GM12873 (cell line): ENCODE results near the gene USP17L15.
"Not testable (repeated sequence)": the region's sequence is repeated elsewhere in the genome, so short reads cannot be mapped to it uniquely, and the experiment has no call there.

Experiments used
- TF ChIP-seq, protein P1 (sequence below): IDR thresholded peaks from 2 replicates; pipeline ENCODE4 v1.5.1; 2012; ENCODE audit warnings: low read depth, mild to moderate bottlenecking, moderate library complexity, low read length, control low read depth; ENCODE audit not compliant: insufficient read depth; ENCODE audit errors: missing control alignments

USP17L15 gene, protein sequence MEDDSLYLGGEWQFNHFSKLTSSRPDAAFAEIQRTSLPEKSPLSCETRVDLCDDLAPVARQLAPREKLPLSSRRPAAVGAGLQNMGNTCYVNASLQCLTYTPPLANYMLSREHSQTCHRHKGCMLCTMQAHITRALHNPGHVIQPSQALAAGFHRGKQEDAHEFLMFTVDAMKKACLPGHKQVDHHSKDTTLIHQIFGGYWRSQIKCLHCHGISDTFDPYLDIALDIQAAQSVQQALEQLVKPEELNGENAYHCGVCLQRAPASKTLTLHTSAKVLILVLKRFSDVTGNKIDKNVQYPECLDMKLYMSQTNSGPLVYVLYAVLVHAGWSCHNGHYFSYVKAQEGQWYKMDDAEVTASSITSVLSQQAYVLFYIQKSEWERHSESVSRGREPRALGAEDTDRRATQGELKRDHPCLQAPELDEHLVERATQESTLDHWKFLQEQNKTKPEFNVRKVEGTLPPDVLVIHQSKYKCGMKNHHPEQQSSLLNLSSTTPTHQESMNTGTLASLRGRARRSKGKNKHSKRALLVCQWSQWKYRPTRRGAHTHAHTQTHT

DNA sequence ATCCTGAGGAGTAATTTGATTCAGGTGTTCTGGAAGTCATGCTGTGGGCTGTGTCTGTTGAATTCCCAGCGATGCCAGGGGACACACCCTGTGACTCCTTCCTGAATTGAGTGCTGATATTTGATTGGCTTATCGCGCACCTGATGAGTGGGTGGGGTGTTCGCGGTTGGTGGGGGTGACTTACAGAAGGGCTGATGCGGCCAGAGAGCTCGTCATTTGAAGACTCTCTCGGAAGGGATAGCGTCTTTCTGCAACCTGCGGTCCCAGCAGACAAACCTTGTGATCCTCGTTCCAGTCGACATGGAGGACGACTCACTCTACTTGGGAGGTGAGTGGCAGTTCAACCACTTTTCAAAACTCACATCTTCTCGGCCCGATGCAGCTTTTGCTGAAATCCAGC lies at the start of gene USP17L15:
Gene USP17L15, plus strand, starts transcription at position 301 of the 400 bp plus-strand sequence. Its CDS starts 0 bp downstream, at position 301.
- TF ChIP-seq, protein P1, sequence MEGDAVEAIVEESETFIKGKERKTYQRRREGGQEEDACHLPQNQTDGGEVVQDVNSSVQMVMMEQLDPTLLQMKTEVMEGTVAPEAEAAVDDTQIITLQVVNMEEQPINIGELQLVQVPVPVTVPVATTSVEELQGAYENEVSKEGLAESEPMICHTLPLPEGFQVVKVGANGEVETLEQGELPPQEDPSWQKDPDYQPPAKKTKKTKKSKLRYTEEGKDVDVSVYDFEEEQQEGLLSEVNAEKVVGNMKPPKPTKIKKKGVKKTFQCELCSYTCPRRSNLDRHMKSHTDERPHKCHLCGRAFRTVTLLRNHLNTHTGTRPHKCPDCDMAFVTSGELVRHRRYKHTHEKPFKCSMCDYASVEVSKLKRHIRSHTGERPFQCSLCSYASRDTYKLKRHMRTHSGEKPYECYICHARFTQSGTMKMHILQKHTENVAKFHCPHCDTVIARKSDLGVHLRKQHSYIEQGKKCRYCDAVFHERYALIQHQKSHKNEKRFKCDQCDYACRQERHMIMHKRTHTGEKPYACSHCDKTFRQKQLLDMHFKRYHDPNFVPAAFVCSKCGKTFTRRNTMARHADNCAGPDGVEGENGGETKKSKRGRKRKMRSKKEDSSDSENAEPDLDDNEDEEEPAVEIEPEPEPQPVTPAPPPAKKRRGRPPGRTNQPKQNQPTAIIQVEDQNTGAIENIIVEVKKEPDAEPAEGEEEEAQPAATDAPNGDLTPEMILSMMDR, result not testable (repeated sequence)

DNA sequence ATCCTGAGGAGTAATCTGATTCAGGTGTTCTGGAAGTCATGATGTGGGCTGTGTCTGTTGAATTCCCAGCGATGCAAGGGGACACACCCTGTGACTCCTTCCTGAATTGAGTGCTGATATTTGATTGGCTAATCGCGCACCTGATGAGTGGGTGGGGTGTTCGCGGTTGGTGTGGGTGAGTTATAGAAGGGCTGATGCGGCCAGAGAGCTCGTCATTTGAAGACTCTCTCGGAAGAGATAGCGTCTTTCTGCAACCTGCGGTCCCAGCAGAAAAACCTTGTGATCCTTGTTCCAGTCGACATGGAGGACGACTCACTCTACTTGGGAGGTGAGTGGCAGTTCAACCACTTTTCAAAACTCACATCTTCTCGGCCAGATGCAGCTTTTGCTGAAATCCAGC lies 23.8 kb upstream of the USP17L15 start, which contains the start of gene USP17L10:
Gene USP17L10, plus strand, starts transcription at position 301 of the 400 bp plus-strand sequence. Its CDS starts 0 bp downstream, at position 301.
- TF ChIP-seq, protein P1, result not testable (repeated sequence)

DNA sequence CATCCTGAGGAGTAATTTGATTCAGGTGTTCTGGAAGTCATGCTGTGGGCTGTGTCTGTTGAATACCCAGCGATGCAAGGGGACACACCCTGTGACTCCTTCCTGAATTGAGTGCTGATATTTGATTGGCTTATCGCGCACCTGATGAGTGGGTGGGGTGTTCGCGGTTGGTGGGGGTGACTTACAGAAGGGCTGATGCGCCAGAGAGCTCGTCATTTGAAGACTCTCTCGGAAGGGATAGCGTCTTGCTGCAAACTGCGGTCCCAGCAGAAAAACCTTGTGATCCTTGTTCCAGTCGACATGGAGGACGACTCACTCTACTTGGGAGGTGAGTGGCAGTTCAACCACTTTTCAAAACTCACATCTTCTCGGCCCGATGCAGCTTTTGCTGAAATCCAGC lies 19.1 kb upstream of the USP17L15 start, which contains the start of gene USP17L11:
Gene USP17L11, plus strand, starts transcription at position 301 of the 400 bp plus-strand sequence. Its CDS starts 0 bp downstream, at position 301.
- TF ChIP-seq, protein P1, result not testable (repeated sequence)

DNA sequence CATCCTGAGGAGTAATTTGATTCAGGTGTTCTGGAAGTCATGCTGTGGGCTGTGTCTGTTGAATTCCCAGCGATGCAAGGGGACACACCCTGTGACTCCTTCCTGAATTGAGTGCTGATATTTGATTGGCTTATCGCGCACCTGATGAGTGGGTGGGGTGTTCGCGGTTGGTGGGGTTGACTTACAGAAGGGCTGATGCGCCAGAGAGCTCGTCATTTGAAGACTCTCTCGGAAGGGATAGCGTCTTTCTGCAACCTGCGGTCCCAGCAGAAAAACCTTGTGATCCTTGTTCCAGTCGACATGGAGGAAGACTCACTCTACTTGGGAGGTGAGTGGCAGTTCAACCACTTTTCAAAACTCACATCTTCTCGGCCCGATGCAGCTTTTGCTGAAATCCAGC lies 14.3 kb upstream of the USP17L15 start, which contains the start of gene USP17L12:
Gene USP17L12, plus strand, starts transcription at position 301 of the 400 bp plus-strand sequence. Its CDS starts 0 bp downstream, at position 301.
- TF ChIP-seq, protein P1, result not testable (repeated sequence)

DNA sequence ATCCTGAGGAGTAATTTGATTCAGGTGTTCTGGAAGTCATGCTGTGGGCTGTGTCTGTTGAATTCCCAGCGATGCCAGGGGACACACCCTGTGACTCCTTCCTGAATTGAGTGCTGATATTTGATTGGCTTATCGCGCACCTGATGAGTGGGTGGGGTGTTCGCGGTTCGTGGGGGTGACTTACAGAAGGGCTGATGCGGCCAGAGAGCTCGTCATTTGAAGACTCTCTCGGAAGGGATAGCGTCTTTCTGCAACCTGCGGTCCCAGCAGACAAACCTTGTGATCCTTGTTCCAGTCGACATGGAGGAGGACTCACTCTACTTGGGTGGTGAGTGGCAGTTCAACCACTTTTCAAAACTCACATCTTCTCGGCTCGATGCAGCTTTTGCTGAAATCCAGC lies 9.6 kb upstream of the USP17L15 start, which contains the start of gene USP17L13:
Gene USP17L13, plus strand, starts transcription at position 301 of the 400 bp plus-strand sequence. Its CDS starts 0 bp downstream, at position 301.
- TF ChIP-seq, protein P1, result not testable (repeated sequence)

DNA sequence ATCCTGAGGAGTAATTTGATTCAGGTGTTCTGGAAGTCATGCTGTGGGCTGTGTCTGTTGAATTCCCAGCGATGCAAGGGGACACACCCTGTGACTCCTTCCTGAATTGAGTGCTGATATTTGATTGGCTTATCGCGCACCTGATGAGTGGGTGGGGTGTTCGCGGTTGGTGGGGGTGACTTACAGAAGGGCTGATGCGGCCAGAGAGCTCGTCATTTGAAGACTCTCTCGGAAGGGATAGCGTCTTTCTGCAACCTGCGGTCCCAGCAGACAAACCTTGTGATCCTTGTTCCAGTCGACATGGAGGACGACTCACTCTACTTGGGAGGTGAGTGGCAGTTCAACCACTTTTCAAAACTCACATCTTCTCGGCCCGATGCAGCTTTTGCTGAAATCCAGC lies 9.4 kb downstream of the USP17L15 start, which contains the start of gene USP17L17:
Gene USP17L17, plus strand, starts transcription at position 301 of the 400 bp plus-strand sequence. Its CDS starts 0 bp downstream, at position 301.
- TF ChIP-seq, protein P1, result not testable (repeated sequence)

DNA sequence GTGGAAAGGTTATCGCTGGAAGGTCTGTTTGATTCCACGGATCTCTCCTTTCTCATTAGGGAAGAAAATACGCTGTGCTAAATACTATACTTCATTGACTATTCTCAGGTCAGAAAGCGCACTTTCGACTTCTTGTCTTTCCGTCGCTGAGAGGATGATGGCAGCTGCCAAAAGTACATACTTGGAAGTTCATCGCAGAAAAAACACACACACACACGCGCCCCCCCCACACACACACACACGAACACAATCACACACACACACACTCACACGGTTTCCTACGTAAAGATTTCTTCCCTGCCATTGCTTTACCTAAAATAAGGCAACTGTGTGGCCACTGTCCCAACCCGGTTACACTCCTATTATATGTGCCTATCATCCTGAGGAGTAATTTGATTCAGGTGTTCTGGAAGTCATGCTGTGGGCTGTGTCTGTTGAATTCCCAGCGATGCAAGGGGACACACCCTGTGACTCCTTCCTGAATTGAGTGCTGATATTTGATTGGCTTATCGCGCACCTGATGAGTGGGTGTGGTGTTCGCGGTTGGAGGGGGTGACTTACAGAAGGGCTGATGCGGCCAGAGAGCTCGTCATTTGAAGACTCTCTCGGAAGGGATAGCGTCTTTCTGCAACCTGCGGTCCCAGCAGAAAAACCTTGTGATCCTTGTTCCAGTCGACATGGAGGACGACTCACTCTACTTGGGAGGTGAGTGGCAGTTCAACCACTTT lies 13.9 kb downstream of the USP17L15 start, which contains the start of gene USP17L18:
Gene USP17L18, plus strand, starts transcription at position 678 of the 728 bp plus-strand sequence. Its CDS starts 0 bp downstream, at position 678.
- TF ChIP-seq, protein P1, result not testable (repeated sequence)
